ENCODE measurements around the gene LTK. TPM values are rescaled to one million over a fixed set of nuclear protein-coding genes. Genes with fewer than 3 reads are reported as not detected.

Gene LTK
- total RNA-seq, 1 experiment from 2014 or later = not detected

- no peak for TF ChIP-seq TCF7L2 (IDR thresholded peaks at IDR 0.05; ENCODE audit: low read depth, low read length)
- TF ChIP-seq REST (IDR thresholded peaks at IDR 0.05; ENCODE audit: insufficient read depth in 1 of 2, low read depth in 2 of 2, low read length in 1 of 2) = no peak
- TF ChIP-seq POLR2AphosphoS5 (IDR thresholded peaks at IDR 0.05; ENCODE audit: low read depth, low read length) = no peak
- TF ChIP-seq SIN3A (IDR thresholded peaks at IDR 0.05; ENCODE audit: borderline replicate concordance, insufficient read depth, low read depth, low read length) = no peak
- no peak for TF ChIP-seq CTCF (IDR thresholded peaks at IDR 0.05)
- ATAC-seq (no peak), DNase-seq (ENCODE audit: low read depth, low spot score) (no peak)
- Histone ChIP-seq H3K4me3 (ENCODE audit: low read depth in 2 of 2, low read length in 2 of 2) (no peak overlapping the region), H3K27ac (ENCODE audit: low read length) (no peak overlapping the region), H3K4me1 (ENCODE audit: control insufficient read depth, insufficient read depth, low read length) (peaks cover 6% of the 10 kb centered on the region), H3K36me3 (ENCODE audit: control insufficient read depth, insufficient read depth, low read length) (no peaks in the 10 kb centered on the region), H3K27me3 (ENCODE audit: control insufficient read depth, insufficient read depth, low read length) (no peaks in the 10 kb centered on the region), H3K9me3 (ENCODE audit: control insufficient read depth, insufficient read depth, low read depth, low read length) (no peaks in the 10 kb centered on the region)
- CTCF ChIA-PET = interaction anchor here (0.7 kb wide), 1 partner anchor 304 kb away, joined by 3 read pairs; no protein-coding TSS in a partner anchor
- no TSS peak for BruUV-seq (replicated peaks)
- POLR2A ChIA-PET = interaction anchor here (0.6 kb wide), 1 partner anchor 21 kb away, joined by 3 read pairs; no protein-coding TSS in a partner anchor
- in situ Hi-C loops (cut with HindIII; ENCODE audit: low pct_unique_long_range_greater_than_20kb, low sequenced_read_pairs) = no loop called here
- intact Hi-C loops (cut with micrococcal nuclease; ENCODE audit: unreplicated experiment) = no loop called here
These were observed 7.9 kb downstream of the LTK start for GRCh38 chr15:41505776-41506175.

GRCh38 chr15:41504751-41505492, 8.7 kb downstream of the LTK start:
- peaks cover 6% of the 10 kb centered on the region for H3K4me1 ChIP-seq (ENCODE audit: control insufficient read depth, insufficient read depth, low read length)
- ATAC-seq = no peak
- H3K4me3 ChIP-seq (ENCODE audit: low read depth in 2 of 2, low read length in 2 of 2) = no peak overlapping the region
- no peak for DNase-seq (ENCODE audit: low read depth, low spot score)
- no TSS peak for BruUV-seq (replicated peaks)
- in situ Hi-C loops (cut with HindIII; ENCODE audit: low pct_unique_long_range_greater_than_20kb, low sequenced_read_pairs) = no loop called here
- ChIA-PET CTCF (interaction anchor here (0.7 kb wide), 1 partner anchor 305 kb away, joined by 3 read pairs; no protein-coding TSS in a partner anchor), POLR2A (interaction anchor here (0.6 kb wide), 1 partner anchor 20 kb away, joined by 3 read pairs; no protein-coding TSS in a partner anchor)
- intact Hi-C loops (cut with micrococcal nuclease; ENCODE audit: unreplicated experiment) = no loop called here
- H3K36me3 ChIP-seq (ENCODE audit: control insufficient read depth, insufficient read depth, low read length) = no peaks in the 10 kb centered on the region
- no peak overlapping the region for H3K27ac ChIP-seq (ENCODE audit: low read length)
- TF ChIP-seq POLR2AphosphoS5 (IDR thresholded peaks at IDR 0.05; ENCODE audit: low read depth, low read length) = no peak
- TF ChIP-seq CTCF (IDR thresholded peaks at IDR 0.05) = no peak
- TF ChIP-seq SIN3A (IDR thresholded peaks at IDR 0.05; ENCODE audit: borderline replicate concordance, insufficient read depth, low read depth, low read length) = no peak
- no peak for TF ChIP-seq TCF7L2 (IDR thresholded peaks at IDR 0.05; ENCODE audit: low read depth, low read length)
- TF ChIP-seq REST (IDR thresholded peaks at IDR 0.05; ENCODE audit: insufficient read depth in 1 of 2, low read depth in 2 of 2, low read length in 1 of 2) = no peak
- no peaks in the 10 kb centered on the region for H3K27me3 ChIP-seq (ENCODE audit: control insufficient read depth, insufficient read depth, low read length)
- H3K9me3 ChIP-seq (ENCODE audit: control insufficient read depth, insufficient read depth, low read depth, low read length) = no peaks in the 10 kb centered on the region
